NCI-H2081 (cell line): Measurements from ENCODE around the gene RAB40C.

Experiments
- DNase-seq, 2 experiments: peaks; one replicate each; lab custom pipeline; 2025; lab: John Stamatoyannopoulos, UW

The RAB40C gene

GRCh38 chr16:589658-590187 lies at the start of gene RAB40C:
Gene RAB40C, plus strand, starts transcription at chr16:590066. Its CDS starts 226 bp downstream, at chr16:590292.
- peak; percentile 96 for DNase-seq

- DNase-seq, result no peak
These were observed 49.1 kb upstream of the RAB40C start for GRCh38 chr16:540645-541340.

- no peak for DNase-seq
These were observed 46.3 kb upstream of the RAB40C start for GRCh38 chr16:543301-544164.

GRCh38 chr16:544517-544916 lies 45.3 kb upstream of the RAB40C start:
- no peak for DNase-seq

- DNase-seq, result no peak
These were observed 42.7 kb upstream of the RAB40C start for GRCh38 chr16:546909-547770.

- DNase-seq, result no peak
These were observed 41.3 kb upstream of the RAB40C start for GRCh38 chr16:548586-548985.

- DNase-seq, result no peak
These were observed 40.2 kb upstream of the RAB40C start for GRCh38 chr16:549544-550263.

GRCh38 chr16:551210-551609 lies 38.7 kb upstream of the RAB40C start:
- no peak for DNase-seq

- DNase-seq, result no peak
These were observed 37.7 kb upstream of the RAB40C start for GRCh38 chr16:552171-552570.

GRCh38 chr16:553601-554296 lies 36.1 kb upstream of the RAB40C start:
- no peak for DNase-seq

- no peak for DNase-seq
These were observed 35.6 kb upstream of the RAB40C start for GRCh38 chr16:554297-554621.

GRCh38 chr16:554640-555365 lies 35.1 kb upstream of the RAB40C start:
- no peak for DNase-seq

- DNase-seq, result no peak
These were observed 34.1 kb upstream of the RAB40C start for GRCh38 chr16:555528-556473.

GRCh38 chr16:556474-557173 lies 33.2 kb upstream of the RAB40C start:
- no peak for DNase-seq

GRCh38 chr16:557463-558297 lies 32.2 kb upstream of the RAB40C start:
- no peak for DNase-seq

GRCh38 chr16:558298-559020 lies 31.4 kb upstream of the RAB40C start:
- no peak for DNase-seq

GRCh38 chr16:559021-559380 lies 30.9 kb upstream of the RAB40C start:
- no peak for DNase-seq
